Measurements from ENCODE around the gene FCHSD2.

- no peak for TF ChIP-seq CTCF (IDR thresholded peaks at IDR 0.05; ENCODE audit: insufficient read depth, low read depth, low read length)
- TF ChIP-seq EZH2 (IDR thresholded peaks at IDR 0.05; ENCODE audit: insufficient read depth, low read length), result no peak
Measured at GRCh38 chr11:73139476-73140198, 2.5 kb downstream of the FCHSD2 start.

Data from astrocyte (in vitro differentiated cells and primary cell).